ENCODE results near the gene PCID2. TPM values are rescaled to one million over a fixed set of nuclear protein-coding genes. Genes with fewer than 3 reads are reported as not detected.

PCID2 gene
- total RNA-seq, 1 experiment from 2014 or later = 39.7 TPM

GRCh38 chr13:113167575-113167974, 40.9 kb downstream of the PCID2 start:
- no TSS peak for BruUV-seq (replicated peaks)
- H3K27ac ChIP-seq (ENCODE audit: low read length) = no peak overlapping the region
- H3K27me3 ChIP-seq (ENCODE audit: control insufficient read depth, insufficient read depth, low read length) = no peaks in the 10 kb centered on the region
- TF ChIP-seq, protein P1, sequence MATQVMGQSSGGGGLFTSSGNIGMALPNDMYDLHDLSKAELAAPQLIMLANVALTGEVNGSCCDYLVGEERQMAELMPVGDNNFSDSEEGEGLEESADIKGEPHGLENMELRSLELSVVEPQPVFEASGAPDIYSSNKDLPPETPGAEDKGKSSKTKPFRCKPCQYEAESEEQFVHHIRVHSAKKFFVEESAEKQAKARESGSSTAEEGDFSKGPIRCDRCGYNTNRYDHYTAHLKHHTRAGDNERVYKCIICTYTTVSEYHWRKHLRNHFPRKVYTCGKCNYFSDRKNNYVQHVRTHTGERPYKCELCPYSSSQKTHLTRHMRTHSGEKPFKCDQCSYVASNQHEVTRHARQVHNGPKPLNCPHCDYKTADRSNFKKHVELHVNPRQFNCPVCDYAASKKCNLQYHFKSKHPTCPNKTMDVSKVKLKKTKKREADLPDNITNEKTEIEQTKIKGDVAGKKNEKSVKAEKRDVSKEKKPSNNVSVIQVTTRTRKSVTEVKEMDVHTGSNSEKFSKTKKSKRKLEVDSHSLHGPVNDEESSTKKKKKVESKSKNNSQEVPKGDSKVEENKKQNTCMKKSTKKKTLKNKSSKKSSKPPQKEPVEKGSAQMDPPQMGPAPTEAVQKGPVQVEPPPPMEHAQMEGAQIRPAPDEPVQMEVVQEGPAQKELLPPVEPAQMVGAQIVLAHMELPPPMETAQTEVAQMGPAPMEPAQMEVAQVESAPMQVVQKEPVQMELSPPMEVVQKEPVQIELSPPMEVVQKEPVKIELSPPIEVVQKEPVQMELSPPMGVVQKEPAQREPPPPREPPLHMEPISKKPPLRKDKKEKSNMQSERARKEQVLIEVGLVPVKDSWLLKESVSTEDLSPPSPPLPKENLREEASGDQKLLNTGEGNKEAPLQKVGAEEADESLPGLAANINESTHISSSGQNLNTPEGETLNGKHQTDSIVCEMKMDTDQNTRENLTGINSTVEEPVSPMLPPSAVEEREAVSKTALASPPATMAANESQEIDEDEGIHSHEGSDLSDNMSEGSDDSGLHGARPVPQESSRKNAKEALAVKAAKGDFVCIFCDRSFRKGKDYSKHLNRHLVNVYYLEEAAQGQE (IDR thresholded peaks at IDR 0.05; ENCODE audit: insufficient read depth in 1 of 2, low read depth in 2 of 2, low read length in 1 of 2) = no peak
- no peak for TF ChIP-seq TCF7L2 (IDR thresholded peaks at IDR 0.05; ENCODE audit: low read depth, low read length)
- no peak for TF ChIP-seq POLR2AphosphoS5 (IDR thresholded peaks at IDR 0.05; ENCODE audit: low read depth, low read length)
- no peak for TF ChIP-seq CTCF (IDR thresholded peaks at IDR 0.05)
- no peak for TF ChIP-seq SIN3A (IDR thresholded peaks at IDR 0.05; ENCODE audit: borderline replicate concordance, insufficient read depth, low read depth, low read length)
- no peak for DNase-seq (ENCODE audit: low read depth, low spot score)
- H3K4me3 ChIP-seq (ENCODE audit: low read depth in 2 of 2, low read length in 2 of 2) = no peak overlapping the region
- ChIA-PET POLR2A (no interaction called here), CTCF (no interaction called here)
- no peak for ATAC-seq
- in situ Hi-C loops (cut with HindIII; ENCODE audit: low pct_unique_long_range_greater_than_20kb, low sequenced_read_pairs) = no loop called here
- intact Hi-C loops (cut with micrococcal nuclease; ENCODE audit: unreplicated experiment) = no loop called here
- no peaks in the 10 kb centered on the region; the same call in 1 of the 2 replicates for H3K36me3 ChIP-seq (ENCODE audit: control insufficient read depth, insufficient read depth, low read length)
- no peaks in the 10 kb centered on the region for H3K9me3 ChIP-seq (ENCODE audit: control insufficient read depth, insufficient read depth, low read depth, low read length)
- H3K4me1 ChIP-seq (ENCODE audit: control insufficient read depth, insufficient read depth, low read length) = no peaks in the 10 kb centered on the region; the same call in 1 of the 2 replicates

DNA sequence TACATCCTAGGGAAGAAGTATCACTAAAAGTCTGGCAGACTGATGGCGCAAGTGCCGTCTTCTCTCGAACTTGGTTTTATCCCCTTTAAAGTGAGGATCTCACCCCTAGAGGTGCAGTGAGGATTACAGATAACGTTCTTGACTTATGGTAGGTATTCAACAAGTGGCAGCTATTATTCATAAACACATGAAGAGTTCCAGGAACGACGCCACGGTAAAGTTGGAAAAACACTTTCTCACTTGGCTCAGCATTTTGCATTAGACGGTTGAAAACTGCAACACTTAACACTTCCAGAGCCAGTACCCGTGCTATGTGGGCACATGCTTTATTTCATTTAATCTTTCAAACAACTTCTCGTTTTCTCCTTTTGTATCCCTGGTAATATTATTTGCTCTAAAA, 41.3 kb downstream of the PCID2 start:
- ATAC-seq (no peak), DNase-seq (ENCODE audit: low read depth, low spot score) (no peak)
- Histone ChIP-seq H3K4me1 (ENCODE audit: control insufficient read depth, insufficient read depth, low read length) (no peaks in the 10 kb centered on the region; the same call in 1 of the 2 replicates), H3K36me3 (ENCODE audit: control insufficient read depth, insufficient read depth, low read length) (no peaks in the 10 kb centered on the region; the same call in 1 of the 2 replicates), H3K9me3 (ENCODE audit: control insufficient read depth, insufficient read depth, low read depth, low read length) (no peaks in the 10 kb centered on the region), H3K4me3 (ENCODE audit: low read depth in 2 of 2, low read length in 2 of 2) (no peak overlapping the region), H3K27ac (ENCODE audit: low read length) (no peak overlapping the region), H3K27me3 (ENCODE audit: control insufficient read depth, insufficient read depth, low read length) (no peaks in the 10 kb centered on the region)
- intact Hi-C loops (cut with micrococcal nuclease; ENCODE audit: unreplicated experiment) = no loop called here
- POLR2A ChIA-PET = no interaction called here
- CTCF ChIA-PET = no interaction called here
- no TSS peak for BruUV-seq (replicated peaks)
- TF ChIP-seq POLR2AphosphoS5 (IDR thresholded peaks at IDR 0.05; ENCODE audit: low read depth, low read length) (no peak), SIN3A (IDR thresholded peaks at IDR 0.05; ENCODE audit: borderline replicate concordance, insufficient read depth, low read depth, low read length) (no peak), TCF7L2 (IDR thresholded peaks at IDR 0.05; ENCODE audit: low read depth, low read length) (no peak), CTCF (IDR thresholded peaks at IDR 0.05) (no peak)
- TF ChIP-seq, protein P1 (IDR thresholded peaks at IDR 0.05; ENCODE audit: insufficient read depth in 1 of 2, low read depth in 2 of 2, low read length in 1 of 2) = no peak
- in situ Hi-C loops (cut with HindIII; ENCODE audit: low pct_unique_long_range_greater_than_20kb, low sequenced_read_pairs) = no loop called here
